ENCODE data around the gene TNS1. TPM values are rescaled to one million over a fixed set of nuclear protein-coding genes. Genes with fewer than 3 reads are reported as not detected.

The TNS1 gene
- total RNA-seq, 1 experiment from 2014 or later: 3.4 TPM

DNA sequence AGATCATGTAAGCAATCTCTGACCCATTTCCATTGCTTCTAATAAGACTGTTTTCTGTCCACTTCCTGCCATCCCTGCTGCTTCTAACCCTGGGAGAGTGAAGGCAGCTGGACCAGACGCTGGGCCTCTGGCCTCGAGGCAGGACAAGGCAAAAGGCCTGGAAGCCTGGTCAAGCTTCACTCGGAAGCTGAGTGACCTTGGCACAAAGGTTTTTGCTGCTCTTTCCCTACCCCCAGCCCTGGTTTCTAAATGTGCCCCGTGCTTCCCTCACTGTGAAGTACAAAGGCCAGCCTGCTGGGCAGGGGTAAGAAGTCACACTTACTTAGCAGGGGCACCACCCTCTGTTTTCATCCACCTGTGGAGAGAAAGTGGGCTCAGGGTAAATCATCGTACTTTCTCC lies 195.0 kb downstream of the TNS1 start:
- H3K27me3 Mint-ChIP-seq (ENCODE audit: low read depth): peaks cover 1% of the 10 kb centered on the region; the same call in 1 of the 2 replicates
- H2BK120ac ChIP-seq (ENCODE audit: low read depth, low read length, poor library complexity, severe bottlenecking): no peak overlapping the region
- no peak overlapping the region for H3K4me3 Mint-ChIP-seq
- H3K27me3 ChIP-seq (ENCODE audit: insufficient read depth, low read length): no peaks in the 10 kb centered on the region; the same call in 1 of the 2 replicates
- no peak overlapping the region for H4K91ac ChIP-seq (ENCODE audit: insufficient read length, low read depth, low read length)
- no peak overlapping the region for H3K27ac Mint-ChIP-seq
- H2BK12ac ChIP-seq (ENCODE audit: insufficient read length, low read depth, low read length): no peak overlapping the region
- no peaks in the 10 kb centered on the region for H3K79me2 ChIP-seq (ENCODE audit: insufficient read depth, low read length)
- no peak overlapping the region for H2BK15ac ChIP-seq (ENCODE audit: low read depth, low read length)
- H3K4me1 Mint-ChIP-seq: 0 out of 4 replicates have a peak, but pooled peaks cover 0 to 2% of the 10 kb centered on the region in 2 experiments
- no peak overlapping the region for H3K27ac ChIP-seq (ENCODE audit: insufficient read length, low read depth, low read length)
- peaks cover 0 to 6% (median 6%) of the 10 kb centered on the region in 3 experiments; a peak in 3 of 7 replicates for H3K36me3 Mint-ChIP-seq (ENCODE audit: insufficient read depth in 1 of 3, low read depth in 3 of 3)
- H3K9ac ChIP-seq (ENCODE audit: extremely low read depth, insufficient read length, low read length): no peak overlapping the region
- no peaks in the 10 kb centered on the region for H4K20me1 ChIP-seq (ENCODE audit: control insufficient read depth, insufficient read depth, insufficient read length)
- no peak overlapping the region for H2AK5ac ChIP-seq (ENCODE audit: insufficient read length, low read length)
- H3K4me2 ChIP-seq (ENCODE audit: insufficient read depth, insufficient read length, low read length): no peak overlapping the region
- no peaks in the 10 kb centered on the region for H3K4me1 ChIP-seq (ENCODE audit: insufficient read depth, low read length)
- H4K8ac ChIP-seq (replicated peaks; ENCODE audit: insufficient read length, low read depth, low read length): no peak overlapping the region
- peaks cover 0 to 3% of the 10 kb centered on the region in 2 experiments; a peak in 2 of 5 replicates for H3K9me3 Mint-ChIP-seq
- H2BK5ac ChIP-seq (ENCODE audit: insufficient read length, low read length): no peak overlapping the region
- TF ChIP-seq, protein P1, sequence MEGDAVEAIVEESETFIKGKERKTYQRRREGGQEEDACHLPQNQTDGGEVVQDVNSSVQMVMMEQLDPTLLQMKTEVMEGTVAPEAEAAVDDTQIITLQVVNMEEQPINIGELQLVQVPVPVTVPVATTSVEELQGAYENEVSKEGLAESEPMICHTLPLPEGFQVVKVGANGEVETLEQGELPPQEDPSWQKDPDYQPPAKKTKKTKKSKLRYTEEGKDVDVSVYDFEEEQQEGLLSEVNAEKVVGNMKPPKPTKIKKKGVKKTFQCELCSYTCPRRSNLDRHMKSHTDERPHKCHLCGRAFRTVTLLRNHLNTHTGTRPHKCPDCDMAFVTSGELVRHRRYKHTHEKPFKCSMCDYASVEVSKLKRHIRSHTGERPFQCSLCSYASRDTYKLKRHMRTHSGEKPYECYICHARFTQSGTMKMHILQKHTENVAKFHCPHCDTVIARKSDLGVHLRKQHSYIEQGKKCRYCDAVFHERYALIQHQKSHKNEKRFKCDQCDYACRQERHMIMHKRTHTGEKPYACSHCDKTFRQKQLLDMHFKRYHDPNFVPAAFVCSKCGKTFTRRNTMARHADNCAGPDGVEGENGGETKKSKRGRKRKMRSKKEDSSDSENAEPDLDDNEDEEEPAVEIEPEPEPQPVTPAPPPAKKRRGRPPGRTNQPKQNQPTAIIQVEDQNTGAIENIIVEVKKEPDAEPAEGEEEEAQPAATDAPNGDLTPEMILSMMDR (conservative IDR thresholded peaks at IDR 0.05): no peak
- no peak for DNase-seq
- H3K79me1 ChIP-seq (ENCODE audit: insufficient read depth, low read depth, low read length, poor library complexity, severe bottlenecking): no peaks in the 10 kb centered on the region
- WGBS (ENCODE audit: extremely low coverage, insufficient read length, low lambda C conversion rate): no CpG with 5 or more reads among the region's 5 CpGs
- no peak overlapping the region for H4K5ac ChIP-seq (ENCODE audit: insufficient read length, low read depth, low read length)
- no peak overlapping the region for H2BK20ac ChIP-seq (ENCODE audit: low read depth, low read length, poor library complexity, severe bottlenecking)
- H3K18ac ChIP-seq (ENCODE audit: insufficient read length, low read depth, low read length): no peak overlapping the region
- no peaks in the 10 kb centered on the region for H3K9me3 ChIP-seq (ENCODE audit: control insufficient read depth, low read depth, low read length)
- no peak overlapping the region for H3K14ac ChIP-seq (ENCODE audit: insufficient read depth, low read length)
- H3K23ac ChIP-seq (ENCODE audit: insufficient read length, low read depth, low read length): no peak overlapping the region
- no peaks in the 10 kb centered on the region for H3K23me2 ChIP-seq (ENCODE audit: insufficient read length, low read depth, low read length, poor library complexity, severe bottlenecking)
- H3T11ph ChIP-seq (ENCODE audit: low read length): no peak overlapping the region
- no peak overlapping the region for H3K56ac ChIP-seq (ENCODE audit: insufficient read length, low read depth, low read length)
- no peak overlapping the region for H3K4ac ChIP-seq (ENCODE audit: low read depth, low read length)
- H2AFZ ChIP-seq (ENCODE audit: low read length): no peak overlapping the region
